LNCAP (cell line): ENCODE data around the gene PRR15L.

ENCODE experiments used
- CTCF ChIP-seq: fragments of 450-650 bp; IDR thresholded peaks from 2 replicates; pipeline ENCODE4 v1.5.1; 2017; ENCODE audit warnings: mild to moderate bottlenecking

PRR15L gene

DNA sequence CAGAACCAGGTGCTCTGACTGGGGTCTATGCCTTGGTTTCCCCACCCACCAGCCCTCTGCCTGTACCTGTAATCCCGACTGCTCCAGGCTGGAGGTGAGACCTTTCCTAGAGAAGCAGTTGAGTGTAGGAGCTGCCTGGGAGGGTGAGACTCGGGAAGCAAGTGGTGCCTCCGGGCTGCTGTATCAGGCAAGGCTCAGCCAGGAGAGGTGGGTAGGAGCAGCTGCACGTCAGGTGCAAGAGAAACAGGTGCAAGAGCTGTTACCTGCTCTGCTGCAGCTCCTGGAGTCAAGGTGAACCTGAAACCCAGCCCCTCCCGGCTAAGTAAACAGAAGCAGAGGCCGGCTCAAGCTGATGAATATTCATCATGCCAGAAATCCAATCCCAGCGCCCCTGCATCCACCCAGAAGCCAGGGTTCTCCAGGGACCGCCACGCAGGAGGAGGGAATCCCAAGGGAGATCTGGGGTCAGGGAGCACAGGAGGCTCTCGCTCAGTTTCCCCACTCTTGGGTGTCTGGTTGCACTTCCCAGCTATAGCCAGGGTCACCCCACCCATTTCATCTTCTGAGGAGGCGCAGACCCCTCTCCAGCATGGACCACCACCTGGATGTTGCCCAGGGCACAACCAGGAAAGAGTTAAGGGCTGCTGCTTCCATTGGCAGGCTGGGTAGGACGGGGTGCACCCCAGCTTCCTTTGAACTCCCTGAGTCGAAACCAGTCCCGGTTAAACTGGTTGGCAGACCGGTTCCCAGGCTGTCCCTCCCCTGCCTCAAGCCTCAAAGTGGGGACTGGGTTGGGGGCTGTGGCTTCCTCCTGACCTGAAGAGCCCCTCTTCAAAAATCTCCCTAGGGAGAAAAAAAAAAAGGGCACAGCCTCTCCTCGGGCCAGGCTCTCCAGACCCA, at the start of gene PRR15L:
PRR15L (minus strand) TSS at position 293 of the 900 bp plus-strand sequence. CDS start 4,649 bp downstream, outside the sequence.
- TF ChIP-seq CTCF, result no peak

- TF ChIP-seq CTCF, result no peak
Observed at GRCh38 chr17:48006936-48007709, 49.4 kb upstream of the PRR15L start.

GRCh38 chr17:48004983-48005382, 47.3 kb upstream of the PRR15L start:
- TF ChIP-seq CTCF, result no peak

GRCh38 chr17:48003417-48004151, 45.9 kb upstream of the PRR15L start:
- no peak for TF ChIP-seq CTCF

- no peak for TF ChIP-seq CTCF
Observed at GRCh38 chr17:48002916-48003416, 45.3 kb upstream of the PRR15L start.

DNA sequence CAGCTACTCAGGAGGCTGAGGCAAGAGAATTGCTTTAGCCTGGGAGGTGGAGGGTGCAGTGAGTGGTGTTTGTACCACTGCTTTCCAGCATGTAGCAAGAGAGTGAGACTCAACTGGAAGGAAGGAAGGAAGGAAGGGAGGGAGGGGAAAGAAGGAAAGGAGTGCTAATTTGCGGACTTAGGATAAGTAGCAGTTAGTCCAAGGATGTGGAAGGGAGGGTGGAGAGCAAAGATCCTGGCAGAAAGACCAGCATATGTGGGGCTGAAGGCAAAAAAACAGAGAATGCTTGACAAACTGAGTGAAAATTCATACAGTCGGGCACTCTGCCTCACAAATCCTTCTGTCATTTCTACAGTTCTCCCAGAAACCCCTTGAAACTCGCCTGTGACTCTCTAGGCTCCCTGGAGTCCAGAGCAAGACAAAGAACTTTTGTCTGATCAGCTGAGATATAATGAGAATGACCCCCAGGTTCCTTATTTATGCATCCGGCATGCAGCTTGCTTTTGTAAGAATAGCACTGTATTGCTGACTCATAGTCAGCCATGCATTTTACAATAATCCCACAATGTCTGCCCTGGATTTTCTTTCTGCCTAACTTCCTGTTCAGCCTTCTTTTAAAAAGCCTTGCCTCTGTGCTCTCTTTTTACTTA, 44.7 kb upstream of the PRR15L start:
- TF ChIP-seq CTCF, result no peak

DNA sequence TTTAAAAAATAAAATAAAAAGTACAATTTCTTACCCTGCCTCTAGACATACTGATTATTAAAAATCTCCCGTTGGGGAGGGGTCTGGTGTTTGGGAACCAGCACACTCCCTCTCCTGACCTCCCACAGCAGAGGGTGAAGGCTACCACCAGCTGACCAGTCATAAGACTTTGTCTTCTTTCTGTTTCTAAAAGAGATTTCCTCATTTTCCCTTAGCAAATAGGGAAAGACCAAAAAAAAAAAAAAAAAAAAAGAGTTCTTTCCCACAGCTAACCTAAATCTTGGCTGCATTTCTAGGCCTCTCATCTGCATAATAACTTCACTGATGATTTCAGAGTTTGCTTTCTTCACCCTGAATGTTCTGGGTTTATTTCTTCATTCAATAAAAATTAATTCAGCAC, 43.5 kb upstream of the PRR15L start:
- TF ChIP-seq CTCF, result no peak
